ENCODE data around the gene SETD7. TPM values are rescaled to one million over a fixed set of nuclear protein-coding genes. Genes with fewer than 3 reads are reported as not detected.

SETD7 gene
- total RNA-seq, 4 donors from 2014 or later, result 19.7 to 31.3 (median 24.8) TPM

GRCh38 chr4:139460565-139460964 lies 95.5 kb downstream of the SETD7 start:
- H3K4me3 ChIP-seq, result no peak overlapping the region
- no peak overlapping the region for H3K27ac ChIP-seq
- TF ChIP-seq EP300 (IDR thresholded peaks at IDR 0.05; ENCODE audit: low read depth), result no peak
- no peak for TF ChIP-seq CTCF (IDR thresholded peaks at IDR 0.05)
- no peak for TF ChIP-seq POLR2A (IDR thresholded peaks at IDR 0.05)
- TF ChIP-seq POLR2AphosphoS5 (IDR thresholded peaks at IDR 0.05), result no peak
- no peaks in the 10 kb centered on the region for H3K36me3 ChIP-seq
- no peak for DNase-seq
- in situ Hi-C loops (cut with MboI; ENCODE audit: low pct_ligation_motif_present in 1 of 4, low pct_unique_long_range_greater_than_20kb in 1 of 4, low sequenced_read_pairs in 3 of 4) (no loop called here), intact Hi-C loops (cut with DNase I; ENCODE audit: low total_unique reads) (no loop called here)
- H3K9me3 ChIP-seq, result no peaks in the 10 kb centered on the region
- H3K27me3 ChIP-seq, result no peaks in the 10 kb centered on the region
- H3K4me1 ChIP-seq, result peaks cover 8 to 30% (median 9%) of the 10 kb centered on the region in 4 donors
- 89 to 97% methylated on average over 3 of the region's 3 CpGs for WGBS, 2 donors (ENCODE audit: low coverage in 1 of 2)

GRCh38 chr4:139458999-139459398 lies 97.0 kb downstream of the SETD7 start:
- in situ Hi-C loops (cut with MboI; ENCODE audit: low pct_ligation_motif_present in 1 of 4, low pct_unique_long_range_greater_than_20kb in 1 of 4, low sequenced_read_pairs in 3 of 4) (no loop called here), intact Hi-C loops (cut with DNase I; ENCODE audit: low total_unique reads) (no loop called here)
- 79 to 80% methylated on average over 2 to 3 of the region's 3 CpGs for WGBS, 2 donors (ENCODE audit: low coverage in 1 of 2)

GRCh38 chr4:139458543-139458942 lies 97.5 kb downstream of the SETD7 start:
- Histone ChIP-seq H3K36me3 (no peaks in the 10 kb centered on the region), H3K27ac (no peak overlapping the region), H3K4me1 (peaks cover 15 to 40% (median 17%) of the 10 kb centered on the region in 4 donors), H3K9me3 (no peaks in the 10 kb centered on the region), H3K27me3 (no peaks in the 10 kb centered on the region), H3K4me3 (no peak overlapping the region)
- intact Hi-C loops (cut with DNase I; ENCODE audit: low total_unique reads), result no loop called here
- in situ Hi-C loops (cut with MboI; ENCODE audit: low pct_ligation_motif_present in 1 of 4, low pct_unique_long_range_greater_than_20kb in 1 of 4, low sequenced_read_pairs in 3 of 4), result no loop called here
- no peak for DNase-seq
- WGBS, 2 donors (ENCODE audit: low coverage in 1 of 2), result 100% methylated on average over 1 of the region's 1 CpG; no CpG with 5 or more reads in 1 of the 2 donors
- TF ChIP-seq POLR2AphosphoS5 (IDR thresholded peaks at IDR 0.05) (no peak), CTCF (IDR thresholded peaks at IDR 0.05) (no peak), EP300 (IDR thresholded peaks at IDR 0.05; ENCODE audit: low read depth) (no peak), POLR2A (IDR thresholded peaks at IDR 0.05) (no peak)

More at GRCh38 chr4:139458999-139459398, 97.0 kb downstream of the SETD7 start:
- Histone ChIP-seq H3K9me3 (no peaks in the 10 kb centered on the region), H3K36me3 (no peaks in the 10 kb centered on the region), H3K4me3 (no peak overlapping the region), H3K4me1 (peaks cover 15 to 40% (median 17%) of the 10 kb centered on the region in 4 donors), H3K27ac (no peak overlapping the region), H3K27me3 (no peaks in the 10 kb centered on the region)
- TF ChIP-seq EP300 (IDR thresholded peaks at IDR 0.05; ENCODE audit: low read depth) (no peak), POLR2AphosphoS5 (IDR thresholded peaks at IDR 0.05) (no peak), POLR2A (IDR thresholded peaks at IDR 0.05) (no peak), CTCF (IDR thresholded peaks at IDR 0.05) (no peak)
- DNase-seq, result no peak

GRCh38 chr4:139457318-139457717 lies 98.7 kb downstream of the SETD7 start:
- no peaks in the 10 kb centered on the region for H3K9me3 ChIP-seq
- no peak overlapping the region for H3K27ac ChIP-seq
- H3K36me3 ChIP-seq, result no peaks in the 10 kb centered on the region
- 83 to 100% methylated on average over 1 to 4 of the region's 4 CpGs for WGBS, 2 donors (ENCODE audit: low coverage in 1 of 2)
- H3K4me1 ChIP-seq, result peaks cover 15 to 46% (median 22%) of the 10 kb centered on the region in 4 donors
- intact Hi-C loops (cut with DNase I; ENCODE audit: low total_unique reads), result no loop called here
- in situ Hi-C loops (cut with MboI; ENCODE audit: low pct_ligation_motif_present in 1 of 4, low pct_unique_long_range_greater_than_20kb in 1 of 4, low sequenced_read_pairs in 3 of 4), result no loop called here
- TF ChIP-seq POLR2AphosphoS5 (IDR thresholded peaks at IDR 0.05) (no peak), CTCF (IDR thresholded peaks at IDR 0.05) (no peak), EP300 (IDR thresholded peaks at IDR 0.05; ENCODE audit: low read depth) (no peak), POLR2A (IDR thresholded peaks at IDR 0.05) (no peak)
- no peaks in the 10 kb centered on the region for H3K27me3 ChIP-seq
- no peak for DNase-seq
- H3K4me3 ChIP-seq, result no peak overlapping the region
